ACHN (cell line): ENCODE results near the gene EIF1B.

Experiments
- DNase-seq: peaks from one replicate; pipeline ENCODE4 v3.0.0-alpha.2; 2015
- in situ Hi-C: cut with HindIII; loops from 2 replicates; pipeline ENCODE4 v1.10.0; 2017; ENCODE audit warnings: low sequenced_read_pairs, low pct_ligation_motif_present, low pct_unique_long_range_greater_than_20kb

Gene EIF1B

GRCh38 chr3:40304352-40304751 lies 5.2 kb upstream of the EIF1B start:
- in situ Hi-C loops, result loop anchor here (25.0 kb wide), 1 partner anchor 117 kb away; no protein-coding TSS in a partner anchor

GRCh38 chr3:40306336-40306735 lies 3.2 kb upstream of the EIF1B start:
- in situ Hi-C loops, result loop anchor here (25.0 kb wide), 1 partner anchor 119 kb away; no protein-coding TSS in a partner anchor
- no peak for DNase-seq

More at GRCh38 chr3:40304352-40304751, 5.2 kb upstream of the EIF1B start:
- no peak for DNase-seq

- in situ Hi-C loops, result loop anchor here (25.0 kb wide), 1 partner anchor 120 kb away; no protein-coding TSS in a partner anchor
- DNase-seq, result no peak
Measured at GRCh38 chr3:40307176-40307575, 2.3 kb upstream of the EIF1B start.

- DNase-seq, result no peak
- in situ Hi-C loops, result loop anchor here (25.0 kb wide), 1 partner anchor 122 kb away; no protein-coding TSS in a partner anchor
Measured at GRCh38 chr3:40308725-40309417, 636 bp upstream of the EIF1B start.

GRCh38 chr3:40309925-40310695 lies 603 bp downstream of the EIF1B start:
- in situ Hi-C loops, result loop anchor here (25.0 kb wide), 1 partner anchor 123 kb away; no protein-coding TSS in a partner anchor

GRCh38 chr3:40310705-40311104 lies 1.2 kb downstream of the EIF1B start:
- no peak for DNase-seq
- in situ Hi-C loops, result loop anchor here (25.0 kb wide), 1 partner anchor 123 kb away; no protein-coding TSS in a partner anchor

More at GRCh38 chr3:40309925-40310695, 603 bp downstream of the EIF1B start:
- peak; percentile 32 for DNase-seq

GRCh38 chr3:40312661-40313226 lies 3.2 kb downstream of the EIF1B start:
- no peak for DNase-seq
- in situ Hi-C loops, result loop anchor here (25.0 kb wide), 1 partner anchor 125 kb away; no protein-coding TSS in a partner anchor

- in situ Hi-C loops, result loop anchor here (25.0 kb wide), 1 partner anchor 127 kb away; no protein-coding TSS in a partner anchor
Measured at GRCh38 chr3:40313975-40314860, 4.7 kb downstream of the EIF1B start.

GRCh38 chr3:40317061-40317855 lies 7.8 kb downstream of the EIF1B start:
- in situ Hi-C loops, result loop anchor here (25.0 kb wide), 1 partner anchor 130 kb away; no protein-coding TSS in a partner anchor
- peak; percentile 58 for DNase-seq

More at GRCh38 chr3:40313975-40314860, 4.7 kb downstream of the EIF1B start:
- DNase-seq, result no peak

- DNase-seq, result no peak
- in situ Hi-C loops, result loop anchor here (25.0 kb wide), 1 partner anchor 135 kb away; no protein-coding TSS in a partner anchor
Measured at GRCh38 chr3:40321818-40322217, 12.3 kb downstream of the EIF1B start.

GRCh38 chr3:40323946-40324345 lies 14.4 kb downstream of the EIF1B start:
- in situ Hi-C loops, result loop anchor here (25.0 kb wide), 1 partner anchor 137 kb away; no protein-coding TSS in a partner anchor
- no peak for DNase-seq

GRCh38 chr3:40324621-40325020 lies 15.1 kb downstream of the EIF1B start:
- in situ Hi-C loops, result loop anchor here (25.0 kb wide), 1 partner anchor 137 kb away; no protein-coding TSS in a partner anchor
- no peak for DNase-seq

- in situ Hi-C loops, result no loop called here
- DNase-seq, result no peak
Measured at GRCh38 chr3:40325465-40325864, 16.0 kb downstream of the EIF1B start.

- no peak for DNase-seq
- in situ Hi-C loops, result no loop called here
Measured at GRCh38 chr3:40328374-40328773, 18.9 kb downstream of the EIF1B start.

- peak; percentile 5 for DNase-seq
- in situ Hi-C loops, result no loop called here
Measured at GRCh38 chr3:40329071-40329470, 19.6 kb downstream of the EIF1B start.

- in situ Hi-C loops, result no loop called here
- no peak for DNase-seq
Measured at GRCh38 chr3:40332684-40333083, 23.2 kb downstream of the EIF1B start.

- in situ Hi-C loops, result no loop called here
- no peak for DNase-seq
Measured at GRCh38 chr3:40333416-40333815, 23.9 kb downstream of the EIF1B start.
